K562 (cell line): ENCODE measurements around the gene NCCRP1. TPM values are rescaled to one million over a fixed set of nuclear protein-coding genes. Genes with fewer than 3 reads are reported as not detected.
A peak's percentile ranks its signal among the peaks of the same experiment; 100 is the strongest.

Source experiments
- ATAC-seq: fragments of 200-7000 bp; cut with Tn5 transposase; 3 replicates; pipeline ENCODE4 v1.9.1; 2020; ENCODE audit warnings: moderate library complexity
- BruUV-seq: library from RNA; stranded (reverse); fragments of 400-500 nt; replicated peaks from 2 replicates; lab custom pipeline; 2021; lab: Mats Ljungman, UMichigan
- CTCF ChIA-PET: fragments of 300-600 bp; formaldehyde crosslinking; extraction: SDS; loops from one replicate; lab custom pipeline; 2021; ENCODE audit warnings: low intra/inter-chr PET ratio; lab: Yijun Ruan, JAX
- POLR2A ChIA-PET: fragments of 300-600, 350-650 bp; sonication (Branson Sonifier 250); formaldehyde crosslinking; extraction: SDS; loops from one replicate; lab custom pipeline; 2021; ENCODE audit warnings: antibody characterized with exemption, inconsistent platforms; lab: Yijun Ruan, JAX
- DNase-seq, 4 experiments: peaks; one replicate each; pipeline versions ENCODE4 v3.0.0 to v3.0.0-alpha.2; 2011 to 2018; ENCODE audit warnings: low spot score in 3 of 4, mixed read lengths in 3 of 4; ENCODE audit errors: extremely low read depth in 1 of 4
- FAIRE-seq: peaks from 2 replicates; lab custom pipeline; 2011; peaks lifted over from hg19 to GRCh38; lab: Jason Lieb, UNC
- H2AFZ ChIP-seq: 2 replicates; pipeline ENCODE4 v1.6.0; 2011; ENCODE audit warnings: low read depth, low read length, control low read depth, inconsistent platforms
- H3K27ac ChIP-seq: fragments of 200-600 bp; 3 replicates; pipeline ENCODE4 v1.8.0; 2011; ENCODE audit warnings: low read depth, mild to moderate bottlenecking, control low read depth, inconsistent platforms, low read length, moderate library complexity, mixed read lengths; ENCODE audit errors: extremely low read depth
- H3K27me3 ChIP-seq, 2 experiments: fragments of 300-600 bp in 1 of 2; 2 replicates in 1 of 2; 3 replicates in 1 of 2; pipeline versions ENCODE4 v1.6.0 to v1.8.0; 2011; ENCODE audit warnings: inconsistent platforms in 2 of 2, low read length in 2 of 2, mild to moderate bottlenecking in 1 of 2, mixed read lengths in 1 of 2, moderate library complexity in 1 of 2; ENCODE audit not compliant: control insufficient read depth in 2 of 2, insufficient read depth in 2 of 2
- H3K36me3 ChIP-seq: fragments of 300-600 bp; 3 replicates; pipeline ENCODE4 v1.8.0; 2011; ENCODE audit warnings: mild to moderate bottlenecking, low read length, inconsistent platforms; ENCODE audit not compliant: control insufficient read depth, insufficient read depth
- H3K4me1 ChIP-seq, 2 experiments: fragments of 200-600 bp in 1 of 2; replicated peaks in 1 of 2; 2 replicates in 1 of 2; 3 replicates in 1 of 2; pipeline versions ENCODE4 v1.5.1 to v1.8.0; 2011; ENCODE audit warnings: inconsistent platforms in 2 of 2, low read length in 2 of 2, mild to moderate bottlenecking in 1 of 2, mixed read lengths in 1 of 2, moderate library complexity in 1 of 2; ENCODE audit not compliant: control insufficient read depth in 2 of 2, insufficient read depth in 2 of 2
- H3K4me2 ChIP-seq: 2 replicates; pipeline ENCODE4 v1.6.1; 2011; ENCODE audit warnings: low read length, control low read depth, inconsistent platforms, mixed read lengths; ENCODE audit not compliant: insufficient read depth
- H3K4me3 ChIP-seq: fragments of 200-600 bp; sonication (generic), shearing (Covaris generic); 2 replicates; pipeline ENCODE4 v1.5.1; 2016; ENCODE audit warnings: control low read depth, inconsistent platforms
- H3K79me2 ChIP-seq: fragments of 200-600 bp; 3 replicates; pipeline ENCODE4 v1.8.0; 2011; ENCODE audit warnings: low read length, inconsistent platforms; ENCODE audit not compliant: control insufficient read depth, insufficient read depth
- H3K9ac ChIP-seq, 2 experiments: 2 replicates each; pipeline versions ENCODE4 v1.6.0 to v1.6.1; 2011; ENCODE audit warnings: low read depth in 2 of 2, low read length in 2 of 2, control low read depth in 1 of 2, inconsistent platforms in 1 of 2, mild to moderate bottlenecking in 1 of 2, mixed read lengths in 1 of 2; ENCODE audit not compliant: insufficient read depth in 1 of 2
- H3K9me1 ChIP-seq: one replicate; pipeline ENCODE4 v1.6.0; 2011; ENCODE audit warnings: inconsistent platforms, mild to moderate bottlenecking, low read length, moderate library complexity; ENCODE audit not compliant: control insufficient read depth, insufficient read depth
- H3K9me3 ChIP-seq: replicated peaks from 2 replicates; pipeline ENCODE4 v1.5.1; 2011; ENCODE audit warnings: low read depth, low read length, inconsistent platforms; ENCODE audit not compliant: control insufficient read depth, insufficient read depth
- H4K20me1 ChIP-seq: replicated peaks from 2 replicates; pipeline ENCODE4 v1.6.1; 2011; ENCODE audit warnings: low read length, inconsistent platforms, mixed read lengths; ENCODE audit not compliant: control insufficient read depth, insufficient read depth
- CTCF ChIP-seq, 3 experiments: IDR thresholded peaks in 2 of 3; conservative IDR thresholded peaks in 1 of 3; 2 replicates each; pipeline ENCODE4 v1.5.1; 2011 to 2012; ENCODE audit warnings: low read length in 3 of 3, mild to moderate bottlenecking in 3 of 3, control low read depth in 2 of 3, improper control_type of control experiment in 1 of 3, inconsistent platforms in 1 of 3, low read depth in 1 of 3, mixed read lengths in 1 of 3, moderate library complexity in 1 of 3; ENCODE audit not compliant: insufficient read depth in 2 of 3
- DMBX1 ChIP-seq: fragments of 250-450 bp; sonication (Bioruptor Pico); IDR thresholded peaks from 2 replicates; pipeline ENCODE4 v1.8.0; 2022; ENCODE audit warnings: inconsistent platforms, mild to moderate bottlenecking, moderate library complexity, borderline replicate concordance
- ETS1 ChIP-seq: conservative IDR thresholded peaks from 2 replicates; pipeline ENCODE4 v1.6.1; 2011; ENCODE audit warnings: low read depth, mild to moderate bottlenecking, low read length; ENCODE audit not compliant: control insufficient read depth
- HMGXB4 ChIP-seq: sonication (generic); formaldehyde crosslinking; IDR thresholded peaks from 2 replicates; pipeline ENCODE4 v1.8.1; 2023; ENCODE audit warnings: mild to moderate bottlenecking, missing genetic modification reagents
- ILK ChIP-seq: fragments of 450-650 bp; IDR thresholded peaks from 2 replicates; pipeline ENCODE4 v1.6.1; 2016; ENCODE audit warnings: missing genetic modification characterization, low read depth, mild to moderate bottlenecking, missing compliant biosample characterization, moderate library complexity, borderline replicate concordance
- KLF10 ChIP-seq: fragments of 250-450 bp; sonication (Bioruptor Pico); IDR thresholded peaks from 2 replicates; pipeline ENCODE4 v1.6.1; 2021; ENCODE audit warnings: matching md5 sums
- MEIS2 ChIP-seq: fragments of 450-650 bp; IDR thresholded peaks from 2 replicates; pipeline ENCODE4 v1.6.1; 2014; ENCODE audit warnings: mild to moderate bottlenecking; ENCODE audit not compliant: partially characterized antibody
- MLLT1 ChIP-seq, 2 experiments: fragments of 450-650 bp; IDR thresholded peaks; 2 replicates each; pipeline ENCODE4 v1.6.1; 2016
- NONO ChIP-seq, 2 experiments: fragments of 200-400 bp in 1 of 2; fragments of 450-650 bp in 1 of 2; formaldehyde crosslinking in 1 of 2; IDR thresholded peaks; 2 replicates each; pipeline ENCODE4 v1.6.1; 2017; ENCODE audit warnings: low read depth in 2 of 2, mild to moderate bottlenecking in 2 of 2, moderate library complexity in 2 of 2, low read length in 1 of 2
- PATZ1 ChIP-seq: fragments of 250-450 bp; sonication (Bioruptor Pico); IDR thresholded peaks from 2 replicates; pipeline ENCODE4 v1.5.0; 2020; ENCODE audit warnings: mild to moderate bottlenecking, borderline replicate concordance
- PRMT5 ChIP-seq: sonication (generic); formaldehyde crosslinking; IDR thresholded peaks from 2 replicates; pipeline ENCODE4 v1.5.0; 2020; ENCODE audit warnings: missing genetic modification reagents
- WGBS: fragments of 100-300 bp; shearing (Covaris generic); methylation state at CpG from one replicate; pipeline ENCODE4 v1.1.6; 2016; ENCODE audit warnings: low coverage, mixed read lengths; ENCODE audit not compliant: insufficient coverage; ENCODE audit errors: missing lambda C conversion rate; 5-methylcytosine and 5-hydroxymethylcytosine counted together
- in situ Hi-C: fragments of 300-500 bp; cut with MboI; formaldehyde crosslinking; loops from 4 replicates; pipeline ENCODE4 v1.15.0; 2018; ENCODE audit warnings: inconsistent platforms, mixed read lengths
- intact Hi-C: fragments of 100-400 bp; cut with micrococcal nuclease; formaldehyde crosslinking; loops from 2 replicates; pipeline ENCODE4 v1.14.2; 2022
- polyA plus RNA-seq, 8 experiments: library from polyadenylated mRNA; depleted of rRNA in 4 of 8; stranded (reverse) in 5 of 8; unstranded in 3 of 8; fragments of >200 nt; fragmentation: Nextera tagmentation in 2 of 8; fragmentation: Illumina TruSeq in 1 of 8; extraction: Ambion mirVana in 2 of 8; extraction: Trizol in 1 of 8; gene quantifications; 2 replicates each; pipeline versions ENCODE4 v1.2.1 to v1.2.3, GENCODE V29; 2011 to 2014; ENCODE audit warnings: inconsistent platforms in 1 of 8, missing spikeins in 1 of 8
- total RNA-seq, 7 experiments: library from RNA; depleted of rRNA in 6 of 7; stranded (reverse); fragments of >200 nt in 6 of 7; fragmentation: Illumina TruSeq in 2 of 7; extraction: Trizol in 2 of 7; gene quantifications; 2 replicates each; pipeline versions ENCODE4 v1.2.1 to v1.2.3, GENCODE V29; 2011 to 2021; ENCODE audit warnings: low replicate concordance in 1 of 7

Gene NCCRP1
- total and polyA plus RNA-seq, 9 of the 15 experiments (the other 6 are each of a cell fraction or from before 2014, with no cell fraction given): 0.05 TPM; not detected in 8

- TF ChIP-seq PRMT5 (no peak), MLLT1 (IDR thresholded peaks at IDR 0.05) (no peak)
These were observed 14.6 kb upstream of the NCCRP1 start (continued) for GRCh38 chr19:39182174-39182505.

GRCh38 chr19:39183104-39183503 lies 13.7 kb upstream of the NCCRP1 start:
- no TSS peak for BruUV-seq
- H3K9me3 ChIP-seq: no peaks in the 10 kb centered on the region
- no peaks in the 10 kb centered on the region for H3K9me1 ChIP-seq
- FAIRE-seq: peak; percentile 74
- H3K79me2 ChIP-seq: no peaks in the 10 kb centered on the region
- H3K27me3 ChIP-seq: no peaks in the 10 kb centered on the region
- CTCF ChIA-PET: interaction anchor here (0.7 kb wide), 1 partner anchor 642 kb away, joined by 3 read pairs; no protein-coding TSS in a partner anchor
- WGBS: 18% methylated on average over 8 of the region's 8 CpGs
- peak in 2 of 4 experiments; percentile 39 to 43 for DNase-seq
- H3K4me3 ChIP-seq: no peak overlapping the region
- peak; percentile 33; the same call in 2 of the 3 replicates for ATAC-seq
- peak overlapping the region; percentile 24; the same call in 1 of the 3 replicates for H3K27ac ChIP-seq
- intact Hi-C loops: no loop called here
- peaks cover 13% of the 10 kb centered on the region; the same call in 2 of the 3 replicates for H3K36me3 ChIP-seq
- POLR2A ChIA-PET: interaction anchor here (1.1 kb wide), 1 partner anchor 46 kb away, joined by 4 read pairs; no protein-coding TSS in a partner anchor
- H4K20me1 ChIP-seq: no peaks in the 10 kb centered on the region; the same call in 1 of the 2 replicates
- in situ Hi-C loops: no loop called here
- H3K4me1 ChIP-seq: peaks cover 0 to 14% of the 10 kb centered on the region in 2 experiments; a peak in 3 of 5 replicates
- H3K9ac ChIP-seq: no peak overlapping the region
- H3K4me2 ChIP-seq: peak overlapping the region; percentile 20; the same call in 1 of the 2 replicates
- no peak overlapping the region for H2AFZ ChIP-seq
- TF ChIP-seq KLF10 (CRISPR knock-in tag) (no peak), ILK (tag) (no peak), MEIS2 (peak; percentile 20), DMBX1 (CRISPR knock-in tag) (no peak), HMGXB4 (CRISPR knock-in tag) (no peak), NONO (IDR thresholded peaks at IDR 0.05; ENCODE audit: low read depth in 2 of 2, low read length in 1 of 2) (no peak), PATZ1 (no peak), CTCF (IDR thresholded peaks at IDR 0.05 in 2 of 3, conservative IDR thresholded peaks at IDR 0.05 in 1 of 3; ENCODE audit: insufficient read depth in 2 of 3, low read depth in 1 of 3, low read length in 3 of 3) (no peak), ETS1 (no peak)
